Stimulated activated CD4-positive, alpha-beta T cell treated with anti-CD3 and anti-CD28 coated beads, Interleukin-1b, Interleukin-23, amount 100 ng/mL, for 48 hours (primary cell): ENCODE data around the gene CHRNE.
A peak's percentile ranks its signal among the peaks of the same experiment; 100 is the strongest.

Experiments
- DNase-seq: peaks from one replicate; pipeline ENCODE4 v3.0.0-alpha.2; 2020

Gene CHRNE

GRCh38 chr17:4901648-4902344 lies 1.1 kb downstream of the CHRNE start:
- no peak for DNase-seq

DNA sequence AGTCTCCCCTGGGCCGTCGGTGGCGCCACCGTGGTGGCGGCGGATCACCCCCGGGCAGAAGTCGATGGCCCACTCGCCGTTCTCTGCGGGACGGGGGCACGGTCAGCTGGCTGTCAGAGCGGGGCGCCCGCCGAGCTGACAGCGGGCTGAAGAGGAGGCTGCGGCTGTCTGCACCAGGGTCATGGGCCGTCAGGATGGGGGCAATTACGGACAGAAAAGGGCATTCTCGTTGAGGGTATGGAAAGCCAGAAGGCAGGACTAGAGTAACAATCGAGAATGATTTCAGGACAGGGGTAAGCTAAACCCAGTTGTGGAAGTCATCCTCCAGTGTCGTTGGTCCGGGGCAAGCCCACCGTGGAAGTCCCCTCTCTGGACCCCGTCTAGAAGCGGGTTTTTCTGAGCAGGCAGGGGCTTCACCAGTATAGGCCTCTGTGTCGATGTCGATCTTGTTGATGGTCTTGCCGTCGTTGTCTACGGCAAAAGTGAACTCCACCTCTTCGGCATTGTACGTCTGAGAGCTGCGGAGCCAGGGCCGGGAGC lies 1.7 kb downstream of the CHRNE start:
- no peak for DNase-seq

- DNase-seq: peak; percentile 60
These were observed 2.4 kb downstream of the CHRNE start for GRCh38 chr17:4900231-4901107.

GRCh38 chr17:4899341-4900230 lies 3.3 kb downstream of the CHRNE start, which contains the start of gene C17orf107:
Gene C17orf107 (plus strand): TSS chr17:4899536. CDS start chr17:4899763, 227 bp downstream.
- peak; percentile 95 for DNase-seq

- no peak for DNase-seq
These were observed 4.0 kb downstream of the CHRNE start for GRCh38 chr17:4898927-4899326.

DNA sequence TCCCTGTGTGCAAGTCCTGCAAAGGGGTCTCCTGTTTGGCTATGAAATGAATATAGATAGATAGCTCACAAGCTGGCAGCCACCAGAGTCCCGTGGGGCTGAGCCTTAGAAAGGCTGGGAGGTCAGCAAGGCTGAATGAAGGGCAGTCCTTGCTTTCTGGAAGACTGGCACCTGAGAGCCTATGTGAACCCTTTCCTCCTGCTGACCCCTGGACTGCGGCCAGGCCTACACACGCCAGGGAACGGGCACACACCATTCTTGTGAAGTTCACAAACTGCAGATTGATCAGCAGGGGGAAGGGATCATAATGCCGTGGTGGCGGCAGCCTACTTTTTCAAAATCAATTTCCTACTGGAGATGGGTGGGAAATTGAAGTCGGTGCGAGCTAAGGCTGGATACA lies 4.5 kb downstream of the CHRNE start:
- DNase-seq: no peak

- DNase-seq: no peak
These were observed 5.1 kb downstream of the CHRNE start for GRCh38 chr17:4897785-4898184.

GRCh38 chr17:4897198-4897687 lies 5.7 kb downstream of the CHRNE start:
- DNase-seq: no peak

GRCh38 chr17:4896332-4897197 lies 6.3 kb downstream of the CHRNE start:
- no peak for DNase-seq

DNA sequence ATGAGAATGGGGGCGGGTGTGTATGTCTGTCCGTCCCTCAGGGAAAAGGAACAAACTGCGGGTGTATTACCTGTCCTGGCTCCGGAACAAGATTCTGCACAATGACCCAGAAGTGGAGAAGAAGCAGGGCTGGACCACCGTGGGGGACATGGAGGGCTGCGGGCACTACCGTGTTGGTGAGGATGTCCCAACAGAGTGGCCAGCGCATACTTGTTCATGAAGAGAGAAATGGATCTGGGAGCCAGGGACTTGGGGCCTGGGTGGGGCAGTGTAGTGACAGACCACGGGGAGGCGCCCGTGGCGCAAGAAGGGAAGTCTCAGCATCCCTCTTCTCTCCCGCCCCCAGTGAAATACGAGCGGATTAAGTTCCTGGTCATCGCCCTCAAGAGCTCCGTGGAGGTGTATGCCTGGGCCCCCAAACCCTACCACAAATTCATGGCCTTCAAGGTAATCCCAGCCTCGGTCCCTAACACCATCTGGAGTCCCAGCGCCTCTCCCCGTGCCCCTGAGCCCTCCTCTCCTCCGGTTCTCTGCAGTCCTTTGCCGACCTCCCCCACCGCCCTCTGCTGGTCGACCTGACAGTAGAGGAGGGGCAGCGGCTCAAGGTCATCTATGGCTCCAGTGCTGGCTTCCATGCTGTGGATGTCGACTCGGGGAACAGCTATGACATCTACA lies 7.1 kb downstream of the CHRNE start:
- DNase-seq: no peak

DNA sequence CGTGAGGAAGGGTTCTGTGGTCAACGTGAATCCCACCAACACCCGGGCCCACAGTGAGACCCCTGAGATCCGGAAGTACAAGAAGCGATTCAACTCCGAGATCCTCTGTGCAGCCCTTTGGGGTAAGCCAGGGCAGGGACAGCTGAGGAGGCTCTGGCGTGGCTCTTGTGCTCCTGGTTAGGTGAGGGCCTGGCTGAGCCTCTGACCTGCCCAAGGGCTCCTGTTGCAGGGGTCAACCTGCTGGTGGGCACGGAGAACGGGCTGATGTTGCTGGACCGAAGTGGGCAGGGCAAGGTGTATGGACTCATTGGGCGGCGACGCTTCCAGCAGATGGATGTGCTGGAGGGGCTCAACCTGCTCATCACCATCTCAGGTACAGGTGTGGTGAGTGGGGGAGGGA lies 7.8 kb downstream of the CHRNE start:
- no peak for DNase-seq

GRCh38 chr17:4893721-4894560 lies 9.0 kb downstream of the CHRNE start:
- DNase-seq: no peak

- no peak for DNase-seq
These were observed 9.6 kb downstream of the CHRNE start for GRCh38 chr17:4893272-4893671.

- DNase-seq: no peak
These were observed 10.2 kb downstream of the CHRNE start for GRCh38 chr17:4892499-4893221.

DNA sequence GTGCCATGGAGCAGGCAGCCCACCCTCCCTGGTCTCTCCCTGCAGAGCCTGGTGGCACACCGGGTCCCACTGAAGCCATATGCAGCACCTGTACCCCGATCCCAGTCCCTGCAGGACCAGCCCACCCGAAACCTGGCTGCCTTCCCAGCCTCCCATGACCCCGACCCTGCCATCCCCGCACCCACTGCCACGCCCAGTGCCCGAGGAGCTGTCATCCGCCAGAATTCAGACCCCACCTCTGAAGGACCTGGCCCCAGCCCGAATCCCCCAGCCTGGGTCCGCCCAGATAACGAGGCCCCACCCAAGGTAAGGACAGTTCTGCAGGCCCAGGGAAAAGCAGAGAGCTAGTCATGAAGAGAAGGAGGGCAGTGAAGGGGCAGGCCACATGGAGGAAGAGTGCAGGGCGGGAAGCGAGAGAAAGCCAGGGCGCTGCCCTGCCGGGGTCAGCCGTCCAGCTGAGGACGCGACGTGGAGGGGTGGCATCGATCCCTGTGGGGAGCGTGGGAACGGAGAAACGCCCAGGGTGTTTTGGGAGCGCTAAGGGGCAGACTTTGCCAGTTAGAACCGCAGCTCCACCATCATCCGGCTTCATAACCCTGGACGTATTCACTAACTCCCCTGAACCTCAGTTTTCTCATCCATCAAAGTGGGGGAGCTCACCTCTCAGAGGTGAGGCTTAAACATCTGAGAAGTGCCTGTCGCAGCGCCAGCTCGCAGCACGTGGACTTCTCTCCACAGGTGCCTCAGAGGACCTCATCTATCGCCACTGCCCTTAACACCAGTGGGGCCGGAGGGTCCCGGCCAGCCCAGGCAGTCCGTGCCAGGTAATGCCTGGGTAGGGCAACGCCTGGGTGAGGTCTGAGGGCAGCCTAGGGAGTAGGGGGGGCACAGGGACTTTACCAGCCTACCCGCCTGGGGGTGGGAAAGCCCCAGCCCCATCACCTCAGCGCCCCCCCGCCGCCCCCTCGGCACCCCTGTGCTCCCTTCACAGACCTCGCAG lies 11.2 kb downstream of the CHRNE start:
- no peak for DNase-seq

- DNase-seq: no peak
These were observed 15.3 kb downstream of the CHRNE start for GRCh38 chr17:4887581-4887980.

DNA sequence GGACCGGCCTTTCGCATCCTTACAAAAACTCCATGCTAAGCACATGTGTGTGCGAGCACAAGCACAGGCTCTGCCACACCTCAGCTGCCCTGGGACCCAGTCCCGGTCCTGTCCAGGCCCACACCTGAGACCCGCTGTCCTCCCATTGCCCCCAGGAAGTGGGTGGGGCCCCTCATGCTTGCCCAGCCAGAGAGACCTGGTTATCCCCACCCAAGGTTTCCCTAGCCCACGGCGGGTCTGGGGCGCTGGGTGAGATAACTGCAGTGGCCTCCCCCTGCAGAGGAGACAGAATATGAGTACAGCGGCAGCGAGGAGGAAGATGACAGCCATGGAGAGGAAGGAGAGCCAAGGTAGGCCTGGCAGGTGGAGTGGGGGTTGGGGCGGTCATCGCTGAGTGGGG lies 16.1 kb downstream of the CHRNE start:
- no peak for DNase-seq

- no peak for DNase-seq
These were observed 18.4 kb downstream of the CHRNE start for GRCh38 chr17:4884489-4884888.
